GM23248 (cell line): Measurements from ENCODE around the gene INKA2. TPM values are rescaled to one million over a fixed set of nuclear protein-coding genes. Genes with fewer than 3 reads are reported as not detected.

Experiments
- DNase-seq: peaks from one replicate; pipeline ENCODE4 v3.0.0-alpha.2; 2015
- H2AFZ ChIP-seq: fragments of 200-600 bp; sonication (generic); 2 replicates; pipeline ENCODE4 v1.6.1; 2016; ENCODE audit warnings: antibody characterized with exemption
- H3F3A ChIP-seq: fragments of 200-600 bp; sonication (generic); 2 replicates; pipeline ENCODE4 v1.6.1; 2016; ENCODE audit warnings: mild to moderate bottlenecking, antibody characterized with exemption, mixed run types; ENCODE audit not compliant: insufficient read depth
- H3K27ac ChIP-seq: fragments of 200-600 bp; sonication (generic); 2 replicates; pipeline ENCODE4 v1.5.1; 2016; ENCODE audit warnings: mild to moderate bottlenecking
- H3K27me3 ChIP-seq: fragments of 200-600 bp; sonication (generic); replicated peaks from 2 replicates; pipeline ENCODE4 v1.6.1; 2016; ENCODE audit warnings: mild to moderate bottlenecking; ENCODE audit not compliant: insufficient read depth
- H3K36me3 ChIP-seq: fragments of 200-600 bp; sonication (generic); 2 replicates; pipeline ENCODE4 v1.6.1; 2016; ENCODE audit warnings: low read depth, mild to moderate bottlenecking
- H3K4me1 ChIP-seq: fragments of 200-600 bp; sonication (generic); 2 replicates; pipeline ENCODE4 v1.6.1; 2016; ENCODE audit warnings: mild to moderate bottlenecking; ENCODE audit not compliant: insufficient read depth
- H3K4me2 ChIP-seq: fragments of 200-600 bp; sonication (generic); one replicate; pipeline ENCODE4 v1.6.1; 2016; ENCODE audit warnings: mild to moderate bottlenecking; ENCODE audit not compliant: unreplicated experiment
- H3K4me3 ChIP-seq: fragments of 200-600 bp; sonication (generic); 2 replicates; pipeline ENCODE4 v1.5.1; 2016; ENCODE audit warnings: mild to moderate bottlenecking
- H3K79me2 ChIP-seq: fragments of 200-600 bp; sonication (generic); 2 replicates; pipeline ENCODE4 v1.6.1; 2016; ENCODE audit warnings: mild to moderate bottlenecking; ENCODE audit not compliant: insufficient read depth
- H3K9ac ChIP-seq: fragments of 200-600 bp; sonication (generic); 2 replicates; pipeline ENCODE4 v1.6.1; 2016; ENCODE audit warnings: mild to moderate bottlenecking
- H3K9me2 ChIP-seq: fragments of 200-600 bp; sonication (generic); 2 replicates; pipeline ENCODE4 v1.6.1; 2016; ENCODE audit warnings: mixed run types, mild to moderate bottlenecking, moderate library complexity; ENCODE audit not compliant: insufficient read depth
- H3K9me3 ChIP-seq: fragments of 200-600 bp; sonication (generic); one replicate; pipeline ENCODE4 v1.6.1; 2017; ENCODE audit warnings: low read depth
- H4K20me1 ChIP-seq: fragments of 200-600 bp; sonication (generic); 2 replicates; pipeline ENCODE4 v1.6.0; 2016; ENCODE audit not compliant: insufficient read depth
- EZH2 ChIP-seq: fragments of 200-600 bp; sonication (generic); IDR thresholded peaks from 2 replicates; pipeline ENCODE4 v1.6.1; 2018; ENCODE audit warnings: antibody characterized with exemption, mild to moderate bottlenecking; ENCODE audit not compliant: insufficient read depth, poor library complexity, severe bottlenecking
- EZH2phosphoT487 ChIP-seq: fragments of 200-600 bp; sonication (generic); IDR thresholded peaks from 2 replicates; pipeline ENCODE4 v1.6.1; 2018; ENCODE audit warnings: antibody characterized with exemption, moderate library complexity, mild to moderate bottlenecking, low read depth; ENCODE audit not compliant: insufficient read depth
- WGBS, 2 experiments: methylation state at CpG; one replicate each; pipeline ENCODE4 v1.1.6; 2015 to 2017; ENCODE audit warnings: low lambda C conversion rate in 2 of 2, low coverage in 1 of 2; ENCODE audit errors: missing lambda C conversion rate in 2 of 2; 5-methylcytosine and 5-hydroxymethylcytosine counted together
- in situ Hi-C: fragments of 300-500 bp; cut with MboI; formaldehyde crosslinking; loops from 2 replicates; pipeline ENCODE4 v1.15.0; 2020
- polyA plus RNA-seq: library from polyadenylated mRNA; unstranded; fragments of >200 nt; fragmentation: Nextera tagmentation; extraction: Ambion mirVana; gene quantifications from 2 replicates; pipeline ENCODE4 v1.2.1, GENCODE V29; 2016
- total RNA-seq: library from RNA; depleted of rRNA; stranded (reverse); fragments of >200 nt; shearing (Covaris generic); gene quantifications from 2 replicates; pipeline ENCODE4 v1.2.3, GENCODE V29; 2014

Gene INKA2
- total and polyA plus RNA-seq, 2 experiments from 2014 or later: 1.2 to 1.3 TPM

DNA sequence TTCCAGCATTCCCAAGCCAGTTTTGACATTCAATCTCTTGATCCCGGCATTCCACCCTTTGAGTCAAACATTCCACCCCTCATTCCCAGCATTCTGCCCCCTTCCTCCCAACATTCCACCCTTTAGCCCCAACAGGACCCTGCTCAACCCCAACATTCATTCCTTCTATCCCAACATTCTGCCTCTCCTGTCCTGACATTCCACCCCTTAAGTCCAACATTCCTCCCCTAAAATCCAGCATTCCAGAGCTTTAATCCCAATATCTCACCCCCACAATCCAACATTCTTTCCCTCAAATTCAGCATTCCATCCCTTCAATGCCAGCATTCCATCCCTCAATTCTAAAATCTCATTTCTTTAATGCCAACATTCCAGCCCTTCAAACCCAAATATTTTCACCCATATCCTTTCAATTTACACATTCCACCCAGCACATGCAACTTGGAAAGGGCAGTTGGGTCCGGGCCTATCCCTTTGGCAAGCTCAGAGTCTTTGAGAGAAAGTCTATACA lies 39.4 kb upstream of the INKA2 start:
- no peaks in the 10 kb centered on the region for H3K27me3 ChIP-seq
- H3K36me3 ChIP-seq: no peaks in the 10 kb centered on the region
- in situ Hi-C loops: no loop called here
- WGBS, 2 experiments: 48 to 60% methylated on average over 2 of the region's 2 CpGs
- no peak overlapping the region for H3K4me3 ChIP-seq
- H3K27ac ChIP-seq: no peak overlapping the region
- no peaks in the 10 kb centered on the region for H3K79me2 ChIP-seq
- no peak for DNase-seq
- no peaks in the 10 kb centered on the region for H3F3A ChIP-seq
- TF ChIP-seq EZH2: no peak
- no peak for TF ChIP-seq EZH2phosphoT487
- H4K20me1 ChIP-seq: no peaks in the 10 kb centered on the region
- H3K9me2 ChIP-seq: no peaks in the 10 kb centered on the region
- H2AFZ ChIP-seq: no peak overlapping the region
- no peaks in the 10 kb centered on the region for H3K9me3 ChIP-seq
- H3K4me2 ChIP-seq: no peak overlapping the region
- peaks cover 13% of the 10 kb centered on the region for H3K4me1 ChIP-seq
- H3K9ac ChIP-seq: no peak overlapping the region

DNA sequence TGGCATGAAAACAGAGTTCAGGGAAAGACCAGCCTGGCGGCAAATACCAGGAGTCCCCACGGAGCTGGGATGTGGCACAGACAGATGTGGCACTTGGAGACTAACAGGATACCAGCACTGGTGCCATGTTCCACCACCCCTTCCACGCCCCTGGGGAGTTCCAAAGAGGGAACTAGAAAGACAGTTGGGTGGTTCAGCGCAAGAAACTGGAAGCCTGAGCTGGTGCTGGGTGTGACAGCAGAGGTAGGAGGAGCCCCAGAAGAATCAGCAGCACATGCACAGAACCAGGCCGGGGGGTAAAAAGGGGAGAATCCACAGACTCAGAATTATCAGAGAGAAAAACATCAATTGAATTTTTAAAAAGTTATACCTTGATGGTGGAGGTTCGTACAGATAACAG lies 38.9 kb upstream of the INKA2 start:
- no peaks in the 10 kb centered on the region for H3K9me2 ChIP-seq
- no peaks in the 10 kb centered on the region for H4K20me1 ChIP-seq
- no peaks in the 10 kb centered on the region for H3K27me3 ChIP-seq
- peaks cover 13% of the 10 kb centered on the region for H3K4me1 ChIP-seq
- no peaks in the 10 kb centered on the region for H3K79me2 ChIP-seq
- H3K9me3 ChIP-seq: no peaks in the 10 kb centered on the region
- H3F3A ChIP-seq: no peaks in the 10 kb centered on the region
- in situ Hi-C loops: no loop called here
- H3K4me2 ChIP-seq: no peak overlapping the region
- H3K36me3 ChIP-seq: no peaks in the 10 kb centered on the region
- no peak overlapping the region for H3K27ac ChIP-seq
- H3K4me3 ChIP-seq: no peak overlapping the region
- H3K9ac ChIP-seq: no peak overlapping the region
- TF ChIP-seq EZH2phosphoT487 (no peak), EZH2 (no peak)
- no peak for DNase-seq
- no peak overlapping the region for H2AFZ ChIP-seq
- WGBS, 2 experiments: 68% methylated on average over 6 of the region's 6 CpGs

DNA sequence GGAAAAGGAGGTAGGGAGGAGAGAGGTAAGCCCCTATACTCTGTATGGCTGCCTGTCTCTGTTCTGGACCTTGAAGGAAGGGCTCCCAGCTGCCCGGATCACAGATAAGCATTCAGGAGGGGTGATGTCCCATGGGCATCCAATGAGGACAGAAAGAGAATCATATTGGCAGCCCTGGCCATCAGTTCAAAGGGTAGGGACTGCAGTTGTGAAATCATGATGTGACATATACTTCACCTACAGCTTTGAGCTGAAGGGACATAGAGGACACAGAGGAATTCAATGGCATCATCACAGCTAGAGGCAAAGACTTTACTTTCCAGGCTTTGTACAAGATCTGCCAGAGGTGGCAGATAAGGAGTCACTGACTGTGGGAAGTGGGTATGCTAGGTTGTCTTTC lies 38.1 kb upstream of the INKA2 start:
- no peak overlapping the region for H3K9ac ChIP-seq
- TF ChIP-seq EZH2phosphoT487 (no peak), EZH2 (no peak)
- no peaks in the 10 kb centered on the region for H3K27me3 ChIP-seq
- H3K4me3 ChIP-seq: no peak overlapping the region
- H3K4me2 ChIP-seq: no peak overlapping the region
- no peak for DNase-seq
- no peak overlapping the region for H3K27ac ChIP-seq
- in situ Hi-C loops: no loop called here
- no peaks in the 10 kb centered on the region for H4K20me1 ChIP-seq
- no peaks in the 10 kb centered on the region for H3K36me3 ChIP-seq
- no peaks in the 10 kb centered on the region for H3K9me2 ChIP-seq
- no peaks in the 10 kb centered on the region for H3F3A ChIP-seq
- H2AFZ ChIP-seq: no peak overlapping the region
- 85 to 92% methylated on average over 1 of the region's 1 CpG for WGBS, 2 experiments
- no peaks in the 10 kb centered on the region for H3K9me3 ChIP-seq
- peaks cover 13% of the 10 kb centered on the region for H3K4me1 ChIP-seq
- H3K79me2 ChIP-seq: no peaks in the 10 kb centered on the region

GRCh38 chr1:111776861-111777260 lies 37.7 kb upstream of the INKA2 start:
- H3K27ac ChIP-seq: no peak overlapping the region

GRCh38 chr1:111776391-111776790 lies 37.2 kb upstream of the INKA2 start:
- in situ Hi-C loops: no loop called here
- no peak overlapping the region for H3K9ac ChIP-seq
- no peaks in the 10 kb centered on the region for H3K9me2 ChIP-seq
- H2AFZ ChIP-seq: no peak overlapping the region
- H3K4me1 ChIP-seq: peaks cover 13% of the 10 kb centered on the region
- no peaks in the 10 kb centered on the region for H3K9me3 ChIP-seq
- H3K27ac ChIP-seq: no peak overlapping the region
- H3K79me2 ChIP-seq: no peaks in the 10 kb centered on the region
- TF ChIP-seq EZH2phosphoT487 (no peak), EZH2 (no peak)
- no peak overlapping the region for H3K4me2 ChIP-seq
- DNase-seq: no peak
- 43 to 55% methylated on average over 2 of the region's 2 CpGs for WGBS, 2 experiments
- no peaks in the 10 kb centered on the region; the same call in 1 of the 2 replicates for H3F3A ChIP-seq
- no peaks in the 10 kb centered on the region for H3K36me3 ChIP-seq
- H3K4me3 ChIP-seq: no peak overlapping the region
- H4K20me1 ChIP-seq: no peaks in the 10 kb centered on the region
- no peaks in the 10 kb centered on the region for H3K27me3 ChIP-seq

More at GRCh38 chr1:111776861-111777260, 37.7 kb upstream of the INKA2 start:
- TF ChIP-seq EZH2 (no peak), EZH2phosphoT487 (no peak)
- H3K9me2 ChIP-seq: no peaks in the 10 kb centered on the region
- no peaks in the 10 kb centered on the region for H3K36me3 ChIP-seq
- peaks cover 13% of the 10 kb centered on the region for H3K4me1 ChIP-seq
- in situ Hi-C loops: no loop called here
- no peaks in the 10 kb centered on the region for H3K27me3 ChIP-seq
- no peaks in the 10 kb centered on the region for H4K20me1 ChIP-seq
- H3K4me2 ChIP-seq: no peak overlapping the region
- H3K9ac ChIP-seq: no peak overlapping the region
- H2AFZ ChIP-seq: no peak overlapping the region
- H3K79me2 ChIP-seq: no peaks in the 10 kb centered on the region
- H3K4me3 ChIP-seq: no peak overlapping the region
- no peak for DNase-seq
- no peaks in the 10 kb centered on the region; the same call in 1 of the 2 replicates for H3F3A ChIP-seq
- 86 to 90% methylated on average over 8 of the region's 8 CpGs for WGBS, 2 experiments
- H3K9me3 ChIP-seq: no peaks in the 10 kb centered on the region
